HG03378 (cell line): ENCODE data around the gene MEMO1.
"Not testable (repeated sequence)": the region's sequence is repeated elsewhere in the genome, so short reads cannot be mapped to it uniquely, and the experiment has no call there.

Experiments used
- ATAC-seq: cut with Tn5 transposase; IDR thresholded peaks from one replicate; pipeline ENCODE4 v1.9.1; 2021; ENCODE audit warnings: mild to moderate bottlenecking, moderate library complexity; ENCODE audit not compliant: unreplicated experiment

The MEMO1 gene

GRCh38 chr2:31919499-31919898 is 91.3 kb downstream of the MEMO1 start:
- no peak for ATAC-seq

GRCh38 chr2:31909661-31910060 is 101.1 kb downstream of the MEMO1 start:
- ATAC-seq = no peak

- not testable (repeated sequence) for ATAC-seq
Measured at GRCh38 chr2:31907491-31907890, 103.3 kb downstream of the MEMO1 start.

GRCh38 chr2:31903109-31903780 is 107.6 kb downstream of the MEMO1 start:
- ATAC-seq = no peak

- ATAC-seq = no peak
Measured at GRCh38 chr2:31901900-31902299, 108.9 kb downstream of the MEMO1 start.

GRCh38 chr2:31900156-31900555 is 110.7 kb downstream of the MEMO1 start:
- ATAC-seq = not testable (repeated sequence)

GRCh38 chr2:31898346-31898745 is 112.5 kb downstream of the MEMO1 start:
- not testable (repeated sequence) for ATAC-seq

- not testable (repeated sequence) for ATAC-seq
Measured at GRCh38 chr2:31897340-31897739, 113.5 kb downstream of the MEMO1 start.

- ATAC-seq = no peak
Measured at GRCh38 chr2:31896293-31896692, 114.5 kb downstream of the MEMO1 start.

GRCh38 chr2:31894656-31895055 is 116.2 kb downstream of the MEMO1 start:
- ATAC-seq = no peak

GRCh38 chr2:31893094-31893493 is 117.7 kb downstream of the MEMO1 start:
- ATAC-seq = no peak

GRCh38 chr2:31889044-31889443 is 121.8 kb downstream of the MEMO1 start:
- no peak for ATAC-seq

GRCh38 chr2:31888550-31888949 is 122.3 kb downstream of the MEMO1 start:
- ATAC-seq = no peak

- ATAC-seq = no peak
Measured at GRCh38 chr2:31886700-31887099, 124.1 kb downstream of the MEMO1 start.

- no peak for ATAC-seq
Measured at GRCh38 chr2:31877008-31877407, 133.8 kb downstream of the MEMO1 start.

GRCh38 chr2:31874071-31874470 is 136.7 kb downstream of the MEMO1 start:
- no peak for ATAC-seq

- ATAC-seq = no peak
Measured at GRCh38 chr2:31865215-31865614, 145.6 kb downstream of the MEMO1 start.

- no peak for ATAC-seq
Measured at GRCh38 chr2:31863867-31864266, 146.9 kb downstream of the MEMO1 start.

GRCh38 chr2:31863015-31863656 is 147.7 kb downstream of the MEMO1 start:
- not testable (repeated sequence) for ATAC-seq

- ATAC-seq = no peak
Measured at GRCh38 chr2:31859959-31860358, 150.8 kb downstream of the MEMO1 start.

- no peak for ATAC-seq
Measured at GRCh38 chr2:31853521-31853920, 157.3 kb downstream of the MEMO1 start.

- not testable (repeated sequence) for ATAC-seq
Measured at GRCh38 chr2:31842150-31842549, 168.7 kb downstream of the MEMO1 start.

- ATAC-seq = no peak
Measured at GRCh38 chr2:31835450-31835849, 175.4 kb downstream of the MEMO1 start.
